NCI-H2029 (cell line): Measurements from ENCODE around the gene BMPER.

Source experiments
- DNase-seq: peaks from one replicate; lab custom pipeline; 2025; lab: John Stamatoyannopoulos, UW

Gene BMPER

DNA sequence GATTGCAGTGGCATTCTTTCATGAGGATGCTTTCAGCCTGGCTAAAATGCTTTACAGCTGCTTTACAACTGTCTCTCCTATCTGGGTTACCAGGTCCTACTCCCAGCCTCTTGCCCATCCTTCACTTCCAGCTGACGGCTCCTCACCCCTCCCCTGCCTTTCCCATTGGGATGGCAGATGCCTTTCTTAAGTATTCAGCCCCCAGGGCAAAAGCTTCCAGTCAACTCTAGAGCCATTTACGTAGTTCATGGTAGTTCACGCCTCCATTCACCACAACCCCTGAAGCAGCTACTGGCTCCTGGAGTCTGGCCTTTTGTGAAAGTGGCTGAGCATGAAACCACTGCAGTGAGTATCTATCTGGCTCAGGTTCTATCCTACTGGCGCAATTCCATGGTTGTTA, 17.2 kb upstream of the BMPER start:
- no peak for DNase-seq

DNA sequence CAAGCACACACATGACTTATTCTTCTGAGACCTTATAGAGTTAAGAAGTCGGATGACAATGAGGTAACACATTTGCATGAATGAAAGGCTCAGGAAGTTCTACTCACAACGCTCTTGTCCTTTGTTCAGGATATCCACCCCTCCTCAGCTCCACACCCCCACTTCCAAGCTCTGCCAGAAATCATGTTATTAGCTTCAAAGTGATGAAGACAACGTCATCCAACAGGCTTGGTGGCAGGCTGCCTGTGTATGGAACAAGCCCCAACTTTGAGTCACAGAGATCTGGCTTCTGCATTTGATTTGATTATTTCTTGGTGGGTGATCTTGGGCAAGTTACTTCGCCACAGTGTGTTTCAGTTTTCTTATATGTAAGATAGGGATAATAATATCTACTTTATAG, 12.4 kb upstream of the BMPER start:
- DNase-seq, result no peak

DNA sequence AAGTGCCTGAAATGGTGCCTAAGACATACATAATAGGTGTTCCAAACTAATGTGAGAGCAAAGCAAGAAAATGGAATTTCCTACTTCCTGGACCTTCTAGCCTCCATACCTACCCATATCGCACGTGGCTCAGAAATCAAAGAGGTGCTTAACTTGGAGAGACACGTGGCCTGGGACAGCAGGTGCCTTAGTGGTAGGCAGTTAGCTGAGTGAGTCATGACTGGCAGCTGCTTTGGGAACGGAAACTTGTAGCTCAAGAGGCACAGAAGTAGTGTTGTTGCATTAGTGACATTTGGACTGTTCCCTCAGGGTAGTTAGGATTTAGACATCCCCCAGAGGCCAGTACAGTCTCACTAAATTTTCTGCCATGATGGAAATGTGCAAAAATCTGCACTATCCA, 12.0 kb upstream of the BMPER start:
- no peak for DNase-seq

DNA sequence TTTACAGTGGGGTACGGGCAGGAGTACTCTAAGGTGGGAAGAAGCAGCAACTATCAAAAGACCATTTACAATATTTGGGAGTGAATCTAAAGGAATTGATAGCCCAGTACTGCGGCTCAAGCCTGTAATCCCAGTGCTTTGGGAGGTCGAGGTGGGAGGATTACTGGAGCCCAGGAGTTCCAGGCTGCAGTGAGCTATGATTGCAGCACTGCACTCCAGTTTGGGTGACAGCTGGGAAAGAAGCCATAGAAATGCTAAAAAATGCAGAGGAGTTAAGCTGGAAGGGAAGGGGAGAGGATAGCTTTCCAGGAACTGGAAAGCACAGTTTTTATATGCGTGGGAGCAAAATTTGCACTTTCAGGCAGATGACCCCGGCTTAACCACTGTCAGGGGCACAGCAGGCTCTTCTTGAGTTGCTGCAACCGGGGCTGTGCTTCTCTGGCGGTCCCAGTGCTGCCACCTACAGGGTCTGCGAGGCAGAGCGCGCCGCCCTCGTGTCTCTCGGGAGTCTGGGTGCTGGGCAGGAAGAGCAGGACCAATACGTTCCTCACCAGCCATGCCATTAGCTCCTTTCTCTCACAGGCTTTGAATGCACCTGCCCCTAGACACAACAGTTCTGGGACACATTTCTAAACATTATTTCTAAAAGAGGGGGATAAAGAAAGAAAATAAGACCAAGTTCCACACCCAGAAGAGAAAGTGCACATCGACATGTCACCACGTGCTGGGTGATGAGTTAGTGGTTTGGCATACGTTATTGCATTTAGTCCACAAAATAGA, 10.1 kb upstream of the BMPER start:
- DNase-seq, result peak; percentile 70

DNA sequence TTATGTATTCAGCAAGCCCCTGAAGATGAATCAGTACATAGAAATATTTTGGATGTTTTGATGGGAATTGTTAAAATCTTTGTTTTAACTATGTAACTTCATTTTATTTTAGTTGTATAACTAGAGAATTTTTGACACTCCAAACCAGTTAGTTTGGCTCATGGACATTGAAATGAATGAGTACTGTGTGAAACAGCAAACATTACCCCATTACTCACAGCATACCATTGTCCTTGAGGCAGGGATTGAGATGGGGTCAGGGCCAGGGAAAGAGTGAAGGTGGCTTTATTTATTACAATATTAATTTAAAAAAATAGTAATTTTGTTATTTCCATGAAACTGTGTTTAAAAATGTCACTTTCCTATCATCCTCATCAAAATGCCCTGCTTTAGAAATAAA, 4.8 kb upstream of the BMPER start:
- DNase-seq, result no peak

DNA sequence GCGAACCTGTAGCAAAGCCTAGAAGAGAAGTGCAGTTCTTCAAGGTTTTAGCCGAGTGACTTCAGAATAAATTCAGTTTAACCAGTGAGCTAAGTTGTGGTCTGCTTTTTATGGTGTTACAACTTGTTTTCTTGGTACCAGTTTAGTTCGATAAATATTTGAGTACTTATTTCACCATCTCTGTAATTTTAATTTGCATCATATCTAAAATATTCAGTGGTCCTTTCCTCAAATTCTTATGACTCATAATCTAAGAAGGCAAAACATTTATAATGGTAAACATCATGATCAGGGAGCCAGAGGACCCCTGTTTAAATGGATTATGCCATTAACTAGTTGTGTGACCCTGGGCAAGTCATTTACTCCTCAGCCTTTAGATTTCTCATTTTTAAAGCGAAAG, 4.1 kb upstream of the BMPER start:
- no peak for DNase-seq

GRCh38 chr7:33901847-33902246, 3.5 kb upstream of the BMPER start:
- no peak for DNase-seq

GRCh38 chr7:33902746-33903145, 2.6 kb upstream of the BMPER start:
- DNase-seq, result no peak

GRCh38 chr7:33903791-33904680, 1.3 kb upstream of the BMPER start:
- no peak for DNase-seq

GRCh38 chr7:33904681-33905388, 504 bp upstream of the BMPER start:
- no peak for DNase-seq

DNA sequence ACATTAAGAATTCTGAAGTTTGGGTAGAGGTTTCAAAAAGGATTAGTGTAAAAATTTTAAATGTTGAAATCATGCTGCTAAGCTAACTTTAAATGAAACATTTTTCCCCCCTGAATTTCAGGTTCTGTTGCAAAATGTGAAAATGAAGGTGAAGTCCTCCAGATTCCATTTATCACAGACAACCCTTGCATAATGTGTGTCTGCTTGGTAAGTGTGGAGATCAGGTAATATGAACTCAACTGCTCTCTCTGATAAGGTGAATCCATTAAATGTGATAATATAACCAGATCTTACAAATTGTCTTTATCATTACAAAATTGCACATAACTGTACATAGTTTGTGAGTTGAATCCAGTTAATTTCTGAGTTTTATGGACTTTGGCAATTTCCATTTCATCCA, 1.4 kb downstream of the BMPER start:
- DNase-seq, result no peak

GRCh38 chr7:33907625-33908024, 2.3 kb downstream of the BMPER start:
- DNase-seq, result no peak

DNA sequence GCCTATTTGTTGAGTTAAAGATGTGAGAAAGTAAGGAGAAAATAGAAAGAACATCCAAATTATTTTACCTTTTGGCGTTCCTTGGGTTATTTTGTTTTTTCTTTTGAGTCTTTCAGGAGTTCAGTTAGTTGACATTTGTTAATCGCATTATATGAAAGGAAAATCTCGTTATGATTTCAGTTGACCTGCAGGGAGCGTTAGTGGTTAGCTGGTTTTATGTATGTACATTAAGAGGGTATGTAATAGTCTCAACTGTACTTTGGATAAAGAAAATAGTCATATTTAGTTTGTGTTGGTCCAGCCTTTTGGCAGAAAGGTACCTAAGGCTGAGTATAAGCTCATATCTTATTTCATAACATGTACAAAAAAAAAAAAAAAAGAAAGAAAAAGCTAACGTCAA, 4.0 kb downstream of the BMPER start:
- DNase-seq, result no peak

- DNase-seq, result no peak
Measured at GRCh38 chr7:33909755-33910154, 4.4 kb downstream of the BMPER start.

- DNase-seq, result no peak
Measured at GRCh38 chr7:33910756-33911155, 5.4 kb downstream of the BMPER start.

DNA sequence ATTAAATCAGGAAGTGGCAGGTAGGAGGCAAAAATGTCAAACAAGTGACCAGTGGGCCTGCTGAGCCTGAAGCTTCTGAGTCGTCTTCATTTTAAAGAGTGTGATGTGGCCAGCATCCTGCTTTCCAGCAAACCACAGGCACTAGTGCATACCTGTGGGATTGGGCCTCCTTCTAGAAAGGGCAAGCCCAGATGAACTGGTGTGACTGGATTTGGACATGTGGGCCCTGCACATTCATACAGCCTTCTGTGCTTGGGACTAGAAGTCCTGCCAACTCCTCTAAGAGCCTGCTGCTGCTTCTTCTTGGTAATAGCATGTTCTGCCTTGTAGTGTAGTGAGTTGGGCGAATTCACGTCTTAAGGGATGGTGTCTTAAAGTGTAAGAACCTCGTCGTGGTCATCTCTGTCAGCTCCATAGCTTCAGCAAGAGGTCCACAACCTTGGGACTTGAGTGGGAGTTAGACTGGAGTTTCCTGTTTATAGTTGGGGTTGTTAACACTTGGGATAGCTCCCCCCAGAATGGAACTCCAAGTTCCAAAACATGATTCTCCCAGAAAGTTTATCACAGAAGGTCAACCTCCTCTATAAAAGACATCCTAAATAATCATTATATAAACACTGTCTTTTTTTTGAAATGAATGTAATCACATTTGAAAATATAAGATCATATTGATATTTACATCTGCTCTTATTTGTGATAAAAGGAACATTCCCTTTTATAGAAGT, 11.2 kb downstream of the BMPER start:
- DNase-seq, result no peak

- no peak for DNase-seq
Measured at GRCh38 chr7:33917661-33918060, 12.3 kb downstream of the BMPER start.

GRCh38 chr7:33918438-33919143, 13.3 kb downstream of the BMPER start:
- no peak for DNase-seq

- DNase-seq, result no peak
Measured at GRCh38 chr7:33919449-33919848, 14.1 kb downstream of the BMPER start.

GRCh38 chr7:33921216-33921938, 16.0 kb downstream of the BMPER start:
- no peak for DNase-seq

DNA sequence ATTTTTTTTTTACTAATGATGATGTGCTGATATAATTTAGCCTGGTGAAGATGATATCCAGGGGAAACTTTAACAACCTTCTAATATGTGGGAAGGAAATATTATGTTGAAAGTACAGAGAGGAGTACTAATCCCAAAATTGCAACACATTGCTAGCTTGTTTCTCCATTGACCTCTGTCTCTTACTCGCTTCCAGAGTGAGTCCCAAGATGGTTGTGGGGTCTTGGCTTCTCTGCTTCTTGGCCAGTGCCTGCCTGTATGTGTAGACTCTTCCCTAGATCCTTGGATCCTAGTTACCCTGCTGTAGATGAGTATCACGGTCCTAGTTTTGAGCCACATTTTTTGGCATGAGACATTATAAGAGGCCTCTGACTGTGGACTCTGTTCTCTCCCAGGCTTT, 17.5 kb downstream of the BMPER start:
- DNase-seq, result no peak
